T47D (cell line): ENCODE data around the gene CELSR1.

Source experiments
- DNase-seq, 2 experiments: peaks; one replicate each; pipeline versions ENCODE4 v3.0.0 to v3.0.0-alpha.2; 2011 to 2012; ENCODE audit warnings: low read depth in 1 of 2, low spot score in 1 of 2
- JUND ChIP-seq: IDR thresholded peaks from 2 replicates; pipeline ENCODE4 v1.6.1; 2012; ENCODE audit warnings: low read depth
- in situ Hi-C: cut with HindIII; loops from 2 replicates; pipeline ENCODE4 v1.10.0; 2016; ENCODE audit warnings: low sequenced_read_pairs, low pct_unique_long_range_greater_than_20kb

Gene CELSR1

DNA sequence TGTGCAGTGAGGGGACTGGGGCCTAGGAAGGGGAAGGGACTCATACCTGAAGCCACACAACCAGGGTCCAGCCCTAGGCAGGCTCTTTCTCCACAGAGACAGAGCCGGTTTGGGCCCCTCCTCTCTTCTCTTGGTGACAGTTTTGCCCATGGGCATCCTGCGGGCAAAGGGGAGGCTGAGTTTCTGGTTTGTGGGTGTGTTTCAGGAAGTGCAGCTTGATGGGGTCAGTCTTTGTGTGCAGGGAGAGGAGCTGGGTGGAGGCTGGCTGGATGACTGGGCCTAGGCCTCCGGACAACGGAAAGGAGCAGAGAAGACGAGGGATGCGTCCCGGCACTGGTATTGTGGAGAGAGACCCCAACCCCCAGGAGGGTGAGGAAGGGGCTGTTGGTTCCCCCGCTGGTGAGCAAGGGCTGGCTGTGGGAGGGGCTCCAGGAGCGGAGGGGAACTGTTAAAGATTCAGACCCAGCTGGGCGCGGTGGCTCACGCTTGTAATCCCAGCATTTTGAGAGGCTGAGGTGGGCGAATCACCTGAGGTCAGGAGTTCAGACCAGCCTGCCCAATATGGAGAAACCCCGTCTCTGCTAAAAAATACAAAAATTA is 23.4 kb upstream of the CELSR1 start:
- no peak for DNase-seq
- no peak for TF ChIP-seq JUND
- in situ Hi-C loops, result no loop called here

DNA sequence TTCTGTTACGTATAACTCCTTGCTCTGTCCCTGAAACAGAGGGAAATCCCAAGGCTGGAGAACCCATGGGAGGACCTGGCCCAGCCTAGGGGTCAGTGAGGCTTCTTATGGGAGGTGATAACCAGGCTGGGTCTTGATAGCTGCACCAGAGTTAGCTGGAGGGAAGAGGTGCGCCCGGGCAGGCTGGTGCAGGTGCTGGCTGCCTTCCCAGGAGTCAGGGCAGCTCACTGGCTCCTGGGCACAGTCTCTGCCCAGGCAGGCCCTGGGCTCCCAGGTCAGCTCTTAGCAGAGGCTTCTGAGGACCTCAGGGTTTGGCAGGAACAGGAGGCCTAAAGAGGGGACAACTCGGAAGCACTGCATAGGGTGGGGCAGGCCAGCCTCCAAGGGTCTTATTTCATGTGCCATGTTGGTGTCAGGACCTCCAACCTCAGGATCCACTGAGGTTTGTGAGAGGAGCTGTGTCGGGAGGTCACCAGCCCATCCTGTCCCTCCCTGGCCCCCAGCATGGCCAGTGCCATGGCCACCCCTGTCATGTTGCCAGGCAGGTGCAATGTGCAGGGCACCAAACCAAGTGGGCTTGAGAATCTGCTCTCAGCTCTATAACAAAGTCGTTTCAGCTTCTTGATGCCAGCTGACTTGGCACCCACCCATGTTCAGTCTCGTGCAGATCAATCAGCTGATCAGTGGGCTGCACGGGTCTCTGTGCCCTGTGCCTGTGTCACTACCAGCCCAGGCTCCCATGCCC is 20.5 kb upstream of the CELSR1 start:
- DNase-seq, result no peak
- TF ChIP-seq JUND, result no peak
- in situ Hi-C loops, result no loop called here

DNA sequence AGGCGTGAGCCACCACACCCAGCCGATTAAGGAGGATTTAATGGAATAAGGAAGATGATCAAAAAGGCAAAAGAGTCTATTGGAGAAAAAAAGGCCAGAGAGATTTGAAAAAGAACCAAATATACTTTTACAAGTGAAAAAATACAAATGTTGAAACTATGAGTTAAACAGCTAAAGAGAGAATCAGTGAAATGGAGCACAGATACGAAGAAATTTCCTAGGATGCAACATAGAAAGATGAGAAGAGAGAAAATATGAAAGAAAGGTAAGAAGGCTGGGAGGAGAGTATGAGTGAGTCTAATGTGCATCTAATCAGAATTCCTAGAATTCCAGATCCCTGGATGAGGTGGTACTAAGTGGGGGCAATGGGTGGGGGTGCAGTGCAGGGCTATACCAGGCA is 19.4 kb upstream of the CELSR1 start:
- DNase-seq, result no peak
- in situ Hi-C loops, result no loop called here
- TF ChIP-seq JUND, result no peak

DNA sequence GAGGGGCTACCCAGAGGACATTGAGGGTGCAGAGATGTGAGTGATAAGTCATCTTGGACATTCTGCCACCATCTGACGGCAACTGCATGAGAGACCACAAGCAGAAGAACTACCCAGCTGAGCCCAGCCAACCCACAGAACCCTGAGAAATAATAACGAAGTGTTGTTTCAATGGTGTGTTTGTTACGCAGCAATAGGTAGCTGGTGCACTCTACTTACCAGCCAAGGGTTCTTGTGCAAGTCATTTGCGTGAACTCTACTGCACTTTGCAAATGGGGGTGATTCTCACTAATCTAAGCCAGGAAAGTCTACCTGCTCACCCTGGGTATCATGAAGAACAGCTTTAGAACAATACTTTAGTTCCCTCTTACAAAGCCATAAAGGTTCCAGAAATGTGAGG is 15.8 kb upstream of the CELSR1 start:
- in situ Hi-C loops, result no loop called here
- DNase-seq, result no peak
- TF ChIP-seq JUND, result no peak

DNA sequence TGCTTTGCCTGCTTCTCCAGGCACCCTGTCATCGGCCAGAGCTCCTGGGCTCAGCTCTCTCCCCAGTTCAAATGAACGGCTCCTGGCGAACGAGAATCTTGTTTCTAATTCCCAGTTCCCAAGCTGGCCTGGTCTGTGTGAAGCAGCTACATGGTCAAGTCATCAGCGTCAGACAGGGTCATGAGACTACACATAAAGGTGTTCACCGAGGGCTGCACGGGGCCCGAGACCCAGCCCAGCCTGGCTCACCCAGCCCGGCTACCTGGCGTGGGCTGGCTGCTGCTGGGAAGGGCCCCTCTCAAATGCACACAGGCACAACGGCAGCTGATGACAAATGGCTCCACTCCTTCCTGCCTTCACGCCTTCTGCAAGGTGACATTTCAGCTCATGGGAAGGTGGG is 14.6 kb upstream of the CELSR1 start:
- no peak for DNase-seq
- no peak for TF ChIP-seq JUND
- in situ Hi-C loops, result no loop called here

DNA sequence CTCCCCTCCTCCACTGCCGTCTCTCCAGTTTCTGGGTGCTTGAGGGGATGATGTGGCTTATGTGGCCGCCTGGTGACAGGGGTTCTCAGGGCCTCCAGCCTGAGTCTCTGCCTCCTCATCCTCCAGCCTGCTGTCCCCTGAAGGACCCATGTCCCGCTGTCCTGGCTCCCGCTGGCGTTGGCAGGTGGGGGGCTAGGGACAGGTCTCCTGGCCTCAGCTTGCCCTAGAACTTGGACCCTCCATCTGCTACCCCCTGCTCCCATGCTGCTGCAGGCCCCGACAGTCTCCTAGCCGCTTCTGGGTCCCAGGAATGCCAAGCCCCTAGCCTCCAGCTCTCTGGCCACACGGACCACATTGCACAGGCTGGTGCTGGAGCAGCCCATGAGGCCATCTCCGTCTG is 13.9 kb upstream of the CELSR1 start:
- TF ChIP-seq JUND, result no peak
- no peak for DNase-seq
- in situ Hi-C loops, result no loop called here

DNA sequence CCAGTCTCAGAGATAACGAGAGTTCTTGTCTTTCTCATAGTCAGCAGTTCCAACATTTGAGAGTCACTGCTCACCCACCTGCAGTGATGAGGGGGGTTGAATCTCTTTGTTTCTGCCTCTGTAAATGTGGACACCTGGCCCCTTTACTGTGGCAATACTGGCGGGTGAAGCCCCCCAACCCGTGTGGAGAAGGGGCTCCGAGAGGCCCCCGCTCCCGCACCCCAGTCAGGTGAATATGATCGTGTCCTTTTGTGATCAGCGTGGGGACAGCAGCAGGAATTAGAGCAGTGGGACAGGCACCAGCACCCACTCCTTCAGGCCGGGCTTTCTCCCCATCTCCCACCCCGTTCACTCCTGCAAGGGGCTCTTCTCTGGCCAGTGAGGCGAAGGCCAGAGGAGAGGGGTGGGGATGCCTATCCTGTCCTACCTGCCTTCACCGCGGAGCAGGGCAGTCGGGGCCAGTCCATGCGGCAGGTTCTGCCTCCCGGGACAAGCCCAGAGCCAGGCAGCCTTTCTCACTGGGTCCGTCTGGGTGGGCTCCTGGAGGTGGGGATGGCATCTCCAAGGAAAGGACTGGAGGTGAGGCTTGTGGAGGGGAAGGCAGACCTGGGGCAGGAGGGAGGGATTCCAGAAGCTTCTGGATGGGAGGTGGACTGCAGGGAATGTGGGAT is 12.7 kb upstream of the CELSR1 start:
- in situ Hi-C loops, result no loop called here
- TF ChIP-seq JUND, result no peak
- no peak for DNase-seq

DNA sequence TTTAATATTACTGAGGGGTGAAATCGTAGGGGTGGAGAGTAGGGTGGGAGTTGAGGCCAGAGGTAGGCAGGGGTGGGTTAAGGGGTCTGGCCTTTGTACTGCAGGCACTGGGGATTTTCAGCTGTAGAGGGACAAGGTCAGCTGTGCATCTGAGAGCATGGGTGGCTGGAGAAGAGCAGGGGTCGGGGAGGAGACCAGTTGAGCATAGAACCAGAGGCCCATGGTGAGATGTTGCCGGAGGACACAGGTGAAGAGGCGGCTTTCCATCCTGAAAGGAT is 12.1 kb upstream of the CELSR1 start:
- TF ChIP-seq JUND, result no peak
- in situ Hi-C loops, result no loop called here

DNA sequence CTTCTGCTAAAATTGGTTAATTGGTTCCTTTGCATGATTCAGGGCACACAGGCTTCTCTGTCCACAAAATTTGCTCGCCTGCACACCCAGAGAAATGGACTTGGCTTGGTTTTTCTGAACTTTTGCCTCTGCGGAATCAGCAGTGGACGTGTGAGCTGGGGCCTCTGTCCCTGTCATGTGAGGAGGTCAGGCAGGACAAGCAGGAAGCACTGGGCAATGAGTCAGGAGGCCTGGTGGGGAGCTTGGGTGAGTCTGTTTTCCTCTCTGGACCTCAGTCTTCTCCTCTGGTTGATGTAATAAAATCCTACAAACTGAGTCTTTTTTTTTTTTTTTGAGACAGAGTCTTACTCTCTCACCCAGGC is 10.4 kb upstream of the CELSR1 start:
- no peak for DNase-seq
- in situ Hi-C loops, result no loop called here
- TF ChIP-seq JUND, result no peak

More for the DNA sequence above, 12.1 kb upstream of the CELSR1 start:
- DNase-seq, result no peak

DNA sequence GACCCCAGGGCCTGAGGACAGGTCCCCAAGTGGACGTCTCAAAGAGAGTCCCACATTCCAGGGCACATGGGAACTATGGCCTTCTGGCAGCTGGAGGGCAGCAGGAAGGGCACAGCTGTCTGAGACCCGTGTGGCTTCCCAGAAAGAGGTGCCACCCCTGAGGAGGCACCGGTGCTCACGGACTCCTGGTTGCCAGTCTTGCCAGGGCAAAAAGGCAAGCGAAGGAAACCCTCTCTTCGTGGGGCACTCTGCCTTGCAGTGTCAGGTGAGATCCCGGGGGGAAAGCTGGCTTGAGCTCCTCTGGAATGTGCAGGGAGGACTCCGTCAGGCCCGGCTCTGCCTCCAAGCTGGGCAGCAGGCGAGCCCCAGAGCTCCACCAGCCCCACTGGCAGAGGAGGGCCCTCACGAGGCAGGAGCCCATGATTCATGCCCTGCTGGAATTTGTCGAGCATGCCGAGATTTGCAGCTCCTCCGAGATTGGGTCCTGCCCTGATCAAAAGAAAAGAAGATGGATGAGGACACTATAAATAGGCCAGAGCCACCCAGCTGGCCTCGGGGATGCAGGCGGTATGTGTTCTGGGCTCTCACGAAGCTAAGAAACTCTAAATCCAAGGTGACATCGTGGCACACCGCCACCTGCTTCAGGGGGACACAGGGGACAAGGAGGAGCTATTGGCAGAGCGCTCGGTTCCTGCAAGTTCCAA is 9.9 kb upstream of the CELSR1 start:
- in situ Hi-C loops, result no loop called here
- DNase-seq, result no peak
- TF ChIP-seq JUND, result no peak

DNA sequence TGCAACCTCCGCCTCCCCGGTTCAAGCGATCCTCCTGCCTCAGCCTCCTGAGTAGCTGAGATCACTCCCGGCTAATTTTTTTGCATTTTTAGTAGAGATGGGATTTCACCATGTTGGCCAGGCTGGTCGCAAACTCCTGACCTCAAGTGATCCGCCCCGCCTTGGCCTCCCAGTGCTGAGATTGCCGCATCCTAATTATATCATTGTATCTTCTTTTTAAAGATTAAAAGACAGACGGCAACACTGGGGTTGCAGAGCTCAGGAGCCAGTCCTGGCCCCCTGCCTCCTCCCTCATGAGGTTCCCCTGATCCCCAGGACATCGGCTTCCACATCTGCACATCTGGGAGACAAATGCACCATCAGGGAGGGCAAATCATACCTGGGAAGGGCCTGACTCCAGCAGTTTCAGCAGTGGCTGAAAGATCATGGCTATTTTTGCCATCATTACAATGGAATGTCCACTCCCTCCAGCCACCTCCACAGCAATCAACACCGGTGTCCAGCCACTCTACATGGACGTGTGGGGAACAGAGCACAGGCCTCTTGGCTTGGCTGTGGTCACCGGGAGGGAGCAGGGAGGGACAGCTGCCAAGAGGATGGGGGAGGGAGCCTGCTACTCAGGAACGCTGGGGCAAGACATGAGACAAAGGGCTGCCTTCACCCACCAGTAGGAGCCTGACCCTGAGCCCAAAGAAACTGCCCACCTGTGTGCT is 9.2 kb upstream of the CELSR1 start:
- DNase-seq, result no peak
- TF ChIP-seq JUND, result no peak
- in situ Hi-C loops, result no loop called here

DNA sequence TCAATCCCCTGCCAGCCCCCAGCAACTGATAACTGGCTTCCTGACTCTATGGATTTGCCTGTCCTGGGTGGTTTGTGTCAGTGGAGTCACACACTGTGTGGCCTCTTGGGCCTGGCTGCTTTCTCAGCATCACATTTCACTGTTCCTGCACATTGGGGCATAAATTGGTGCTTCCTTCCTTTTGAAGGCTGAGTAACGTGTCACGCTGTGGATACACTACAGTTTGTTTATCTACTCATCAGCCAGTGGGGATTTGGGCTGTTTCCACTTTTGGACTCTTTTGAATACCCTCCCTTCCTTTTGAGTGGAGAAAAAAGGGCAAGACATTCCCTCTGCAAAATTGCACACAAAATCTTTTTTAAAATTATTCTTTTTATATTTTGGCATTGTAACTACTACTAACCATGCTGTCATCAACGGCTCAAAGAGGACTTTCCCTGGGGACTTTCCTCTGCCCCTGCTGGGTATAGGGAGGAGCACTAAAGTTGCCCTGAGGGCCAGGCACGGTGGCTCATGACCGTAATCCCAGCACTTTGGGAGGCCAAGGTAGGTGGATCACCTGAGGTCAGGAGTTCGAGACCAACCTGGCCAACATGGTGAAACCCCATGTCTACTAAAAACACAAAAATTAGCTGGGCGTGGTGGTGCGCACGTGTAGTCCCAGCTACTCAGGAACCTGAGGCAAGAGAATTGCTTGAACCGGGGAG is 7.8 kb upstream of the CELSR1 start:
- TF ChIP-seq JUND, result no peak
- DNase-seq, result no peak
- in situ Hi-C loops, result no loop called here
